ENCODE measurements around the gene HARBI1. TPM values are rescaled to one million over a fixed set of nuclear protein-coding genes. Genes with fewer than 3 reads are reported as not detected.
A peak's percentile ranks its signal among the peaks of the same experiment; 100 is the strongest.

Gene HARBI1
- total and polyA plus RNA-seq, 2 of the 8 experiments (the other 6 are each of a cell fraction or from before 2014, with no cell fraction given) = 3.8 to 5.1 TPM

DNA sequence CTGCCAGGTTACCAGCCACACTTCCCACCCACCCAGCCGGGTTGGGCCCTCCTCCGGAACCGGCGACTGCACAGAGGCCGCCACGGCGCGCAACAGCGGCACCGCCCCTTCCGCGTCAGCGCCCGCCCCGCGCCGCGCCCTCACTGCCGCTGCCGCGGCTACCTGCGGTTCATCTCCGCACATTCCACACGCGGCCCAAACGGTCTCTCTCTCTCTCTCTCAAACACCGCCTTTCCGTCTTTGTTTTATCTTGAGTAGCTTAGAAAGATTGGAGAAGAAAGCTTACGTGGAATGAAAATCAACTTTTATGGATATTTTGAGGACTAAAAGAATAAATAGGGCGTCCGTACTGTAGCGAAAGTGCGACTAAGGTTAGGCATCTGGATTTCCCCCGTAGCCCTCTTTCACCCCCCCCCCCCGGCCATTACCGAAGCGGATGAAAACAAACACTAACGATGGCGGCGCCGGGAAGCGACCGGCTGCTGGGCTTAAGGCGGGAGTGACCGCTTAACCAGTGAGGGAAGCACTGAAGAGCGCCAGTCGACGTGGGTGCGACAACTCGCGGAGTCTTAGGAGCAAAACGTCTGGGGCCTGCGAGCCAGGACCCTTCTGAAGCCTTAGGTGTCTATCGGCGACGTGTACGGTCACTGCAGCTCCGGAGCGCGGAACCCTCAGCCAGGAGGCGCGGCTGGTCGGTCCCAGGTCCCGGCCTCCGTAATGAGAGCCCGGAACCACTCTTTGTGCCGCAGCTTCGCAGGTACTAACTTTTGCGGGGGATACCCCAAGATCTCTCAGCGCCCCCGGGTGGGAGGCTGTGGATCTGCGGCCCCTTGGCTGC is at the start of gene HARBI1, which contains the start of gene ATG13 (continued):
- TF ChIP-seq EP300 (IDR thresholded peaks at IDR 0.05; ENCODE audit: borderline replicate concordance in 1 of 2, low read depth in 2 of 2, low read length in 2 of 2) (peak; percentile 31 to 97; a peak in 1 of 3 replicates), POLR2A (IDR thresholded peaks at IDR 0.05; ENCODE audit: control extremely low read depth in 1 of 2, low read depth in 2 of 2, low read length in 2 of 2) (peak in 1 of 2 experiments; percentile 86; a peak in 2 of 3 replicates), RXRA (IDR thresholded peaks at IDR 0.05; ENCODE audit: insufficient read depth, low read depth, low read length) (no peak), TAF1 (IDR thresholded peaks at IDR 0.05; ENCODE audit: low read depth, low read length) (peak; percentile 84), KDM5A (IDR thresholded peaks at IDR 0.05; ENCODE audit: low read length) (peak; percentile 76), RAD21 (IDR thresholded peaks at IDR 0.05 in 1 of 2, conservative IDR thresholded peaks at IDR 0.05 in 1 of 2; ENCODE audit: low read depth in 2 of 2, low read length in 2 of 2) (peak; percentile 34 to 54; a peak in 3 of 4 replicates), SIN3A (conservative IDR thresholded peaks at IDR 0.05 in 1 of 2, IDR thresholded peaks at IDR 0.05 in 1 of 2; ENCODE audit: low read depth in 1 of 2, low read length in 2 of 2) (peak in 1 of 2 experiments; percentile 76; a peak in 2 of 4 replicates), GABPA (IDR thresholded peaks at IDR 0.05; ENCODE audit: borderline replicate concordance, insufficient read depth, low read length) (no peak), BACH1 (IDR thresholded peaks at IDR 0.05; ENCODE audit: low read length) (0 out of 2 replicates have a peak, but pooled peaks have one; percentile 57), MAFK (IDR thresholded peaks at IDR 0.05; ENCODE audit: low read depth, low read length) (no peak), ASH2L (IDR thresholded peaks at IDR 0.05; ENCODE audit: low read length) (peak; percentile 99), HDAC6 (IDR thresholded peaks at IDR 0.05; ENCODE audit: low read depth, low read length) (no peak), MAX (IDR thresholded peaks at IDR 0.05) (peak; percentile 37), BRCA1 (IDR thresholded peaks at IDR 0.05; ENCODE audit: low read depth, low read length) (no peak), HDAC2 (IDR thresholded peaks at IDR 0.05; ENCODE audit: borderline replicate concordance in 1 of 2, low read depth in 2 of 2, low read length in 2 of 2) (peak; percentile 21 to 73; a peak in 2 of 4 replicates), RBBP5 (IDR thresholded peaks at IDR 0.05; ENCODE audit: borderline replicate concordance, low read depth, low read length) (0 out of 2 replicates have a peak, but pooled peaks have one; percentile 83), SP4 (IDR thresholded peaks at IDR 0.05; ENCODE audit: low read length) (no peak), CEBPB (IDR thresholded peaks at IDR 0.05; ENCODE audit: low read depth, low read length) (no peak), KDM4A (IDR thresholded peaks at IDR 0.05; ENCODE audit: low read depth, low read length, severe bottlenecking) (peak; percentile 34)
- TF ChIP-seq, protein P1, sequence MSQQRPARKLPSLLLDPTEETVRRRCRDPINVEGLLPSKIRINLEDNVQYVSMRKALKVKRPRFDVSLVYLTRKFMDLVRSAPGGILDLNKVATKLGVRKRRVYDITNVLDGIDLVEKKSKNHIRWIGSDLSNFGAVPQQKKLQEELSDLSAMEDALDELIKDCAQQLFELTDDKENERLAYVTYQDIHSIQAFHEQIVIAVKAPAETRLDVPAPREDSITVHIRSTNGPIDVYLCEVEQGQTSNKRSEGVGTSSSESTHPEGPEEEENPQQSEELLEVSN (IDR thresholded peaks at IDR 0.05) = 0 out of 2 replicates have a peak, but pooled peaks have one; percentile 13
- TF ChIP-seq, protein P2, sequence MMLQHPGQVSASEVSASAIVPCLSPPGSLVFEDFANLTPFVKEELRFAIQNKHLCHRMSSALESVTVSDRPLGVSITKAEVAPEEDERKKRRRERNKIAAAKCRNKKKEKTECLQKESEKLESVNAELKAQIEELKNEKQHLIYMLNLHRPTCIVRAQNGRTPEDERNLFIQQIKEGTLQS (IDR thresholded peaks at IDR 0.05; ENCODE audit: insufficient read depth, low read depth, low read length) = no peak

Data from H1 (cell line).